CD4-positive, alpha-beta T cell (primary cell): ENCODE measurements around the gene SH3GL2. TPM values are rescaled to one million over a fixed set of nuclear protein-coding genes. Genes with fewer than 3 reads are reported as not detected.

Experiments used
- ATAC-seq: fragments of 200-7000 bp; cut with Tn5 transposase; one replicate; pipeline ENCODE4 v1.10.0; 2022; ENCODE audit warnings: mild to moderate bottlenecking; ENCODE audit not compliant: poor library complexity
- CTCF ChIA-PET: fragments of 350-600 bp; sonication (Branson Sonifier 250); formaldehyde crosslinking; loops from one replicate; lab custom pipeline; 2021; ENCODE audit warnings: antibody characterized with exemption, inconsistent platforms; lab: Charles Lee
- POLR2A ChIA-PET: fragments of 350-600 bp; sonication (Branson Sonifier 250); formaldehyde crosslinking; loops from one replicate; lab custom pipeline; 2021; ENCODE audit warnings: antibody characterized with exemption, inconsistent platforms; lab: Charles Lee
- DNase-seq, 14 experiments: peaks; one replicate each; pipeline ENCODE4 v3.0.0-alpha.2; 2013 to 2020; ENCODE audit warnings: mixed read lengths in 2 of 14
- H3K27ac ChIP-seq, 2 donors: one replicate each; pipeline versions ENCODE4 v1.5.1 to v1.7.0; 2013; ENCODE audit warnings: low read length in 2 of 2, low read depth in 1 of 2, mild to moderate bottlenecking in 1 of 2
- H3K27me3 ChIP-seq, 2 experiments: 1 replicate in 1 of 2; 2 replicates in 1 of 2; pipeline versions ENCODE4 v1.6.1 to v1.7.0; 2013; ENCODE audit warnings: low read length in 2 of 2, control low read depth in 1 of 2, mild to moderate bottlenecking in 1 of 2, moderate library complexity in 1 of 2; ENCODE audit not compliant: insufficient read depth in 2 of 2, control insufficient read depth in 1 of 2
- H3K36me3 ChIP-seq: one replicate; pipeline ENCODE4 v1.6.1; 2013; ENCODE audit warnings: low read length, control low read depth; ENCODE audit not compliant: insufficient read depth
- H3K4me1 ChIP-seq: one replicate; pipeline ENCODE4 v1.6.1; 2013; ENCODE audit warnings: low read length, control low read depth; ENCODE audit not compliant: insufficient read depth
- H3K4me3 ChIP-seq: one replicate; pipeline ENCODE4 v1.5.1; 2013; ENCODE audit warnings: mild to moderate bottlenecking, low read length, moderate library complexity
- H3K9me3 ChIP-seq, 2 experiments: 1 replicate in 1 of 2; 2 replicates in 1 of 2; pipeline versions ENCODE4 v1.6.1 to v1.7.0; 2013; ENCODE audit warnings: low read length in 2 of 2, mild to moderate bottlenecking in 2 of 2, control low read depth in 1 of 2, moderate library complexity in 1 of 2; ENCODE audit not compliant: control insufficient read depth in 1 of 2, insufficient read depth in 1 of 2
- H3K27ac Mint-ChIP-seq: one replicate; pipeline ENCODE4 v1.8.0; 2020; ENCODE audit warnings: mixed read lengths
- H3K27me3 Mint-ChIP-seq: one replicate; pipeline ENCODE4 v1.8.0; 2021; ENCODE audit warnings: mixed read lengths
- H3K36me3 Mint-ChIP-seq: one replicate; pipeline ENCODE4 v1.8.0; 2021; ENCODE audit warnings: low read depth, mixed read lengths
- H3K4me1 Mint-ChIP-seq: one replicate; pipeline ENCODE4 v1.8.0; 2021; ENCODE audit warnings: low read depth, mixed read lengths
- H3K4me3 Mint-ChIP-seq: one replicate; pipeline ENCODE4 v1.8.0; 2020; ENCODE audit warnings: mild to moderate bottlenecking, mixed read lengths
- H3K9me3 Mint-ChIP-seq: one replicate; pipeline ENCODE4 v1.8.0; 2020; ENCODE audit warnings: mixed read lengths
- intact Hi-C, 2 experiments: fragments of 100-400 bp; cut with DNase I in 1 of 2; cut with micrococcal nuclease in 1 of 2; formaldehyde crosslinking; loops; one replicate each; pipeline versions ENCODE4 v1.15.1 to v1.9.0; 2023 to 2025; cut with DNase I, micrococcal nuclease
- polyA plus RNA-seq, 2 donors: library from polyadenylated mRNA; unstranded; fragments of 120-200 nt; gene quantifications; one replicate each; pipeline ENCODE4 v1.2.1, GENCODE V29; 2013
- total RNA-seq, 174 experiments: library from RNA in 2 of 174; stranded (reverse) in 2 of 174; gene quantifications; one replicate each; pipeline ENCODE4 v1.2.3 and lab custom pipeline; 2021 to 2026
- TF ChIP-seq, protein P1 (sequence below): fragments of 200-600 bp; IDR thresholded peaks from one replicate; pipeline ENCODE4 v1.8.0; 2022; ENCODE audit warnings: antibody characterized with exemption, mild to moderate bottlenecking

Gene SH3GL2
- not detected for total RNA-seq
- not detected for polyA plus RNA-seq (2013, experiment 1 of 2)
- polyA plus RNA-seq (2013, experiment 2 of 2): not detected
- total RNA-seq (lab: John Stamatoyannopoulos, UW): 0 to 0.14 (median 0) reads per million in 172 experiments

DNA sequence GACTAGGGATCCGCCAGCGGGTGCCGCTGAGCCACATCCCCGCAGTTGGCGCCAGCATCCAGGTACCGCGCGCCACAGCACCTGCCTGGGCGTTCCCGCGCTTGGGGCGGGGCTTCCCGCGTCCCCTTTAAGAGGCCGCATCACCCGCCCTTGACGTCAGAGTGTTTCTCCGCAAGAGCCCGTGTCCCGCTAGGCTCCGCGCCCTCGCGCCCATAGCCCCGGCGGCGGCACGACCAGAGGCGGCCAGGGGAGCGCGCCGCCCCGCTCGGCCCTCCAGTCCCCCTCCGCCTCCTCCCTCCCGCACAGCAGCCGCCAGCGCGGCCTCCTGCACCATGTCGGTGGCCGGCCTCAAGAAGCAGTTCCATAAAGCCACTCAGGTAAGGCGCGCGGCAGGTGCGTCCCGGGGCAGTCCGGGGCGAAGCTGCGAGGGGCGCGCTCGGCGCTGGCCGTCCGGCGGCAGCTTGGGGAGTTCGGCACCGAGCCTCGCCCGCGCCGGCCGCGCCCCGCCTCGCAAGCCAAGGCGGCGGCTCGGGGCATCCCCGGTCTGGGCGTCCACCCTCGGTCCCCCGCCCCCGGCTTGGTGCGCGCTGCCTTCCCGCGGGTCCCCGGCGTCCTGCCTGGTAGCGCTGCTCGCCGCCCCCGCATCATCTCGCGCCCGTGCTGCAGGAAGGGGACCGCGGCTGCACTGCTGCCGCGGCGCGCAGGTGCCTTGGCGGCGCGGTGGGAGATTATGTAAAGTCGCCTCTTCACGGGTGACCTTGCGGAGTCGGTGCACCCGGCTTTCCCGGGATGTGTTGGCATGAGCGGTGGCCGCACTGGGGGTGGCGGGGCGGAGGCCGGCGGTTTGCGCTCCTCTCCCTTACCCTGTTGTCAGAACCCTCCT, at the start of gene SH3GL2:
TSS of gene SH3GL2 (plus strand) at position 156 of the 883 bp plus-strand sequence.
- peaks cover 0 to 7% of the 10 kb centered on the region in 2 experiments for H3K9me3 ChIP-seq
- TF ChIP-seq, protein P1, sequence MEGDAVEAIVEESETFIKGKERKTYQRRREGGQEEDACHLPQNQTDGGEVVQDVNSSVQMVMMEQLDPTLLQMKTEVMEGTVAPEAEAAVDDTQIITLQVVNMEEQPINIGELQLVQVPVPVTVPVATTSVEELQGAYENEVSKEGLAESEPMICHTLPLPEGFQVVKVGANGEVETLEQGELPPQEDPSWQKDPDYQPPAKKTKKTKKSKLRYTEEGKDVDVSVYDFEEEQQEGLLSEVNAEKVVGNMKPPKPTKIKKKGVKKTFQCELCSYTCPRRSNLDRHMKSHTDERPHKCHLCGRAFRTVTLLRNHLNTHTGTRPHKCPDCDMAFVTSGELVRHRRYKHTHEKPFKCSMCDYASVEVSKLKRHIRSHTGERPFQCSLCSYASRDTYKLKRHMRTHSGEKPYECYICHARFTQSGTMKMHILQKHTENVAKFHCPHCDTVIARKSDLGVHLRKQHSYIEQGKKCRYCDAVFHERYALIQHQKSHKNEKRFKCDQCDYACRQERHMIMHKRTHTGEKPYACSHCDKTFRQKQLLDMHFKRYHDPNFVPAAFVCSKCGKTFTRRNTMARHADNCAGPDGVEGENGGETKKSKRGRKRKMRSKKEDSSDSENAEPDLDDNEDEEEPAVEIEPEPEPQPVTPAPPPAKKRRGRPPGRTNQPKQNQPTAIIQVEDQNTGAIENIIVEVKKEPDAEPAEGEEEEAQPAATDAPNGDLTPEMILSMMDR: no peak
- H3K36me3 Mint-ChIP-seq: no peaks in the 10 kb centered on the region
- H3K36me3 ChIP-seq: no peaks in the 10 kb centered on the region
- ATAC-seq (no peak), DNase-seq (no peak)
- H3K4me1 ChIP-seq: no peaks in the 10 kb centered on the region
- no peak within 1 kb of the TSS for H3K4me3 Mint-ChIP-seq
- CTCF ChIA-PET: no interaction called here
- no peak within 1 kb of the TSS for H3K27ac ChIP-seq
- no peak within 1 kb of the TSS for H3K4me3 ChIP-seq
- peaks cover 43% of the 10 kb centered on the region for H3K27me3 Mint-ChIP-seq
- H3K27ac Mint-ChIP-seq: no peak within 1 kb of the TSS
- H3K9me3 Mint-ChIP-seq: peaks cover 3% of the 10 kb centered on the region
- intact Hi-C loops: no loop called here
- POLR2A ChIA-PET: no interaction called here
- H3K27me3 ChIP-seq: peaks cover 21 to 24% of the 10 kb centered on the region in 2 experiments
- H3K4me1 Mint-ChIP-seq: peaks cover 4% of the 10 kb centered on the region

DNA sequence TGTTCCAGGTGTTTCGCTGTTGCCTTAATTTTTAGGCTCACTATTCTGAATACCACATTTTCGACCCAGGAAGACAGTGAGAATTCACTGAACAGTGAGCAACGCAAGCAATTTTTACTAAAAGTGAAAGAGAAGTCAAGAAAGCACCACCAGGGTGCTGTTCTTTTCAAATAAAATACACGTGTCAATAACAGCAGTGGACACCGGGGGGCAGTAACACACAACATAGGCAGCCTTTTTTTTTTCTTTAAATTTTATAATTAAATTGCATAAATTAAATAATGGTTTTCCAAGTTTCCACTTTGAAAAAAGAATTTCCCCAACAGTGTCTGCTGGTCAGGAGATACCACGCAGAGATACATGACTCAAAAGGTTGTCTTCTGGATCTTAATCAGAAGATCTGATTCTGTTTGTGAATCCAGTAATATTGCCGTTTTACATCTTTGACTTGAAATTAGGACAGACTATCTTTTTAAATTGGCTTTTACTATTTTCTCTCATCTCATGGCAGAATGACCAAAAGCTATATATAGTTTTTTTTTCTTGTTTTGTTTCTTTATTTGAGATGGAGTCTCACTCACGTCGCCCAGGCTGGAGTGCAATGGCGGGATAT, 47.1 kb upstream of the SH3GL2 start:
- TF ChIP-seq, protein P1: no peak
- no peaks in the 10 kb centered on the region for H3K27me3 Mint-ChIP-seq
- Histone ChIP-seq H3K4me1 (no peaks in the 10 kb centered on the region), H3K36me3 (no peaks in the 10 kb centered on the region), H3K27ac (no peak overlapping the region), H3K27me3 (no peaks in the 10 kb centered on the region), H3K4me3 (no peak overlapping the region), H3K9me3 (peaks cover 0 to 7% of the 10 kb centered on the region in 2 experiments)
- H3K4me1 Mint-ChIP-seq: no peaks in the 10 kb centered on the region
- DNase-seq (no peak), ATAC-seq (no peak)
- H3K9me3 Mint-ChIP-seq: no peaks in the 10 kb centered on the region
- H3K36me3 Mint-ChIP-seq: no peaks in the 10 kb centered on the region
- no peak overlapping the region for H3K27ac Mint-ChIP-seq
- POLR2A ChIA-PET: no interaction called here
- intact Hi-C loops: loop anchor here in 1 of 2 experiments (10.0 kb wide), 1 partner anchor 1493 kb away; no protein-coding TSS in a partner anchor
- no peak overlapping the region for H3K4me3 Mint-ChIP-seq
- CTCF ChIA-PET: no interaction called here

DNA sequence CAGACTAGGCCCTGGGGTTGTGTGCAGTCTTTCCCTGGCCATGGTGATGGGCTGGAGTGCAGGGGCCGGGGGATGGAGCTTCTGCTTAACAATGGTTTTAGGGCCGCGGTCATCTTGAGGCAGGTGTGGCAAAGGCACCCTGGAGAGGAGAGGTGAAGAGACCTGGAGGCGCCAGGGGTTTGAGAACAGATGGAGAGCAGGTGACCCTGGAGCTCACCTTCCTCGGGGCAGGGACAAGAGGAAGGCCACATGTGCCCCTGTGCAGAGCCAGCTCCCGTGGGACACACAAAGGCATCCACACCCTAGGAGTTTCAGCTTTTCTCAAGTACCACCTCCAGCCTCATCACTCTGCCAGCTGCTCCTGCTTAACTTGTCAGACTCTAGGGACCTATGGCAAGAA, 46.4 kb upstream of the SH3GL2 start:
- Mint-ChIP-seq H3K9me3 (no peaks in the 10 kb centered on the region), H3K27me3 (no peaks in the 10 kb centered on the region), H3K36me3 (no peaks in the 10 kb centered on the region), H3K27ac (no peak overlapping the region), H3K4me3 (no peak overlapping the region), H3K4me1 (no peaks in the 10 kb centered on the region)
- intact Hi-C loops: loop anchor here in 1 of 2 experiments (10.0 kb wide), 1 partner anchor 1492 kb away; no protein-coding TSS in a partner anchor
- POLR2A ChIA-PET: no interaction called here
- CTCF ChIA-PET: no interaction called here
- ATAC-seq (no peak), DNase-seq (no peak)
- H3K4me1 ChIP-seq: no peaks in the 10 kb centered on the region
- no peaks in the 10 kb centered on the region for H3K36me3 ChIP-seq
- H3K4me3 ChIP-seq: no peak overlapping the region
- H3K27me3 ChIP-seq: no peaks in the 10 kb centered on the region
- peaks cover 0 to 10% of the 10 kb centered on the region in 2 experiments for H3K9me3 ChIP-seq
- TF ChIP-seq, protein P1: no peak
- H3K27ac ChIP-seq: no peak overlapping the region
